Measurements from ENCODE around the gene ERCC1.
A peak's percentile ranks its signal among the peaks of the same experiment; 100 is the strongest.

GRCh38 chr19:45391871-45392665, 31.6 kb downstream of the ERCC1 start:
- no peak for TF ChIP-seq CTCF (IDR thresholded peaks at IDR 0.05)
- no peak for TF ChIP-seq HDAC2 (IDR thresholded peaks at IDR 0.05)
- TF ChIP-seq CEBPB (IDR thresholded peaks at IDR 0.05): no peak
- no peak for TF ChIP-seq POLR2A (IDR thresholded peaks at IDR 0.05; ENCODE audit: low read length)
- no peak for TF ChIP-seq BHLHE40 (IDR thresholded peaks at IDR 0.05; ENCODE audit: low read depth, low read length)
- TF ChIP-seq HEYL (CRISPR knock-in tag; IDR thresholded peaks at IDR 0.05): no peak
- TF ChIP-seq CHD4 (IDR thresholded peaks at IDR 0.05; ENCODE audit: borderline replicate concordance): no peak
- no peak for TF ChIP-seq EP300 (IDR thresholded peaks at IDR 0.05)
- no peak for TF ChIP-seq E2F6 (IDR thresholded peaks at IDR 0.05; ENCODE audit: borderline replicate concordance, low read depth)
- no peak for TF ChIP-seq MAX (IDR thresholded peaks at IDR 0.05)
- no peak for TF ChIP-seq SMC3 (IDR thresholded peaks at IDR 0.05)
- TF ChIP-seq HOXA7 (CRISPR knock-in tag; IDR thresholded peaks at IDR 0.05): no peak
- TF ChIP-seq ZFP36 (IDR thresholded peaks at IDR 0.05; ENCODE audit: borderline replicate concordance, partially characterized antibody): peak; percentile 80
- TF ChIP-seq SREBF2 (IDR thresholded peaks at IDR 0.05): no peak

All from A549 (cell line).